CD14-positive monocyte (primary cell): ENCODE measurements around the gene CTTNBP2. TPM values are rescaled to one million over a fixed set of nuclear protein-coding genes. Genes with fewer than 3 reads are reported as not detected.

ENCODE experiments used
- DNase-seq, 3 donors: peaks; one replicate each; pipeline ENCODE4 v3.0.0-alpha.2; 2011 to 2022
- H2AFZ ChIP-seq: 2 replicates; pipeline ENCODE4 v1.6.0; 2012; ENCODE audit warnings: mild to moderate bottlenecking, low read depth, low read length, inconsistent platforms; ENCODE audit not compliant: insufficient read depth, poor library complexity, severe bottlenecking
- H3K27ac ChIP-seq, 2 donors: 1 replicate in 1 of 2; 2 replicates in 1 of 2; pipeline ENCODE4 v1.5.1; 2012 to 2013; ENCODE audit warnings: low read length in 2 of 2, control low read depth in 1 of 2, inconsistent platforms in 1 of 2, low read depth in 1 of 2, mild to moderate bottlenecking in 1 of 2
- H3K27me3 ChIP-seq, 2 donors: one replicate each; pipeline versions ENCODE4 v1.6.0 to v1.6.1; 2011 to 2013; ENCODE audit warnings: low read length in 2 of 2; ENCODE audit not compliant: control insufficient read depth in 2 of 2, insufficient read depth in 2 of 2
- H3K36me3 ChIP-seq, 2 donors: replicated peaks in 1 of 2; 1 replicate in 1 of 2; 2 replicates in 1 of 2; pipeline versions ENCODE4 v1.5.1 to v1.6.1; 2012 to 2013; ENCODE audit warnings: low read length in 2 of 2, control low read depth in 1 of 2, inconsistent platforms in 1 of 2, mild to moderate bottlenecking in 1 of 2; ENCODE audit not compliant: insufficient read depth in 2 of 2, control insufficient read depth in 1 of 2
- H3K4me1 ChIP-seq, 2 donors: 1 replicate in 1 of 2; 2 replicates in 1 of 2; pipeline versions ENCODE4 v1.5.1 to v1.6.1; 2012 to 2013; ENCODE audit warnings: low read length in 2 of 2, control low read depth in 1 of 2, inconsistent platforms in 1 of 2, mild to moderate bottlenecking in 1 of 2, moderate library complexity in 1 of 2; ENCODE audit not compliant: insufficient read depth in 2 of 2, control insufficient read depth in 1 of 2
- H3K4me2 ChIP-seq: replicated peaks from 2 replicates; pipeline ENCODE3; 2012; ENCODE audit warnings: low read length, moderate library complexity, mild to moderate bottlenecking; ENCODE audit not compliant: poor library complexity, severe bottlenecking; ENCODE audit errors: extremely low read depth
- H3K4me3 ChIP-seq, 3 experiments: fragments of 200-600 bp in 1 of 3; sonication (generic) in 1 of 3; replicated peaks in 1 of 3; 1 replicate in 2 of 3; 2 replicates in 1 of 3; pipeline ENCODE4 v1.5.1; 2011 to 2013; ENCODE audit warnings: low read length in 3 of 3, mild to moderate bottlenecking in 3 of 3, control low read depth in 2 of 3, low read depth in 2 of 3, inconsistent platforms in 1 of 3, moderate library complexity in 1 of 3
- H3K79me2 ChIP-seq: 2 replicates; pipeline ENCODE4 v1.6.0; 2012; ENCODE audit warnings: mild to moderate bottlenecking, control low read depth, inconsistent platforms, low read length, moderate library complexity; ENCODE audit not compliant: insufficient read depth
- H3K9ac ChIP-seq: 2 replicates; pipeline ENCODE4 v1.6.0; 2017; ENCODE audit warnings: low read length, mild to moderate bottlenecking; ENCODE audit not compliant: insufficient read depth, poor library complexity, severe bottlenecking
- H3K9me3 ChIP-seq, 2 donors: replicated peaks in 1 of 2; 1 replicate in 1 of 2; 2 replicates in 1 of 2; pipeline versions ENCODE4 v1.5.1 to v1.6.1; 2012 to 2013; ENCODE audit warnings: low read length in 2 of 2, control low read depth in 1 of 2; ENCODE audit not compliant: control insufficient read depth in 1 of 2, insufficient read depth in 1 of 2
- H4K20me1 ChIP-seq: 2 replicates; pipeline ENCODE4 v1.6.0; 2012; ENCODE audit warnings: mild to moderate bottlenecking, low read length, control low read depth, moderate library complexity; ENCODE audit not compliant: insufficient read depth
- H3K27ac Mint-ChIP-seq, 7 donors: one replicate each; pipeline ENCODE4 v1.8.0; 2020; ENCODE audit warnings: mild to moderate bottlenecking in 7 of 7, mixed read lengths in 7 of 7, moderate library complexity in 6 of 7, inconsistent platforms in 2 of 7
- H3K27me3 Mint-ChIP-seq, 3 donors: one replicate each; pipeline ENCODE4 v1.8.0; 2021 to 2022; ENCODE audit warnings: low read depth in 3 of 3, mild to moderate bottlenecking in 3 of 3, mixed read lengths in 3 of 3, moderate library complexity in 3 of 3, inconsistent platforms in 1 of 3
- H3K36me3 Mint-ChIP-seq, 2 donors: one replicate each; pipeline ENCODE4 v1.8.0; 2020; ENCODE audit warnings: mixed read lengths in 2 of 2, inconsistent platforms in 1 of 2, mild to moderate bottlenecking in 1 of 2
- H3K4me1 Mint-ChIP-seq: one replicate; pipeline ENCODE4 v1.8.0; 2020; ENCODE audit warnings: mild to moderate bottlenecking, mixed read lengths
- H3K4me3 Mint-ChIP-seq, 2 donors: one replicate each; pipeline ENCODE4 v1.8.0; 2020; ENCODE audit warnings: mild to moderate bottlenecking in 2 of 2, mixed read lengths in 2 of 2, moderate library complexity in 1 of 2
- H3K9me3 Mint-ChIP-seq, 7 donors: one replicate each; pipeline ENCODE4 v1.8.0; 2020 to 2022; ENCODE audit warnings: mixed read lengths in 7 of 7, mild to moderate bottlenecking in 6 of 7, moderate library complexity in 6 of 7, inconsistent platforms in 2 of 7
- WGBS: methylation state at CpG from one replicate; pipeline ENCODE4 v1.1.5; 2013; ENCODE audit warnings: missing lambda C conversion rate; ENCODE audit not compliant: insufficient coverage; 5-methylcytosine and 5-hydroxymethylcytosine counted together
- intact Hi-C, 2 donors: fragments of 100-400 bp; cut with micrococcal nuclease; formaldehyde crosslinking; loops; one replicate each; pipeline versions ENCODE4 v1.15.0 to v1.15.1; 2023
- polyA plus RNA-seq, 3 donors: library from polyadenylated mRNA; depleted of rRNA in 1 of 3; unstranded in 2 of 3; stranded (reverse) in 1 of 3; fragments of 300-500 nt in 2 of 3; fragments of >200 nt in 1 of 3; fragmentation: Illumina TruSeq in 2 of 3; gene quantifications; 1 replicate in 2 of 3; 2 replicates in 1 of 3; pipeline ENCODE4 v1.2.3, GENCODE V29; 2012 to 2021
- TF ChIP-seq, protein P1 (sequence below): fragments of 200-600 bp; IDR thresholded peaks from one replicate; pipeline ENCODE4 v1.8.0; 2022; ENCODE audit warnings: antibody characterized with exemption, mild to moderate bottlenecking

CTTNBP2 gene
- polyA plus RNA-seq, 3 donors: 0.38 to 1.4 TPM; not detected in 1

DNA sequence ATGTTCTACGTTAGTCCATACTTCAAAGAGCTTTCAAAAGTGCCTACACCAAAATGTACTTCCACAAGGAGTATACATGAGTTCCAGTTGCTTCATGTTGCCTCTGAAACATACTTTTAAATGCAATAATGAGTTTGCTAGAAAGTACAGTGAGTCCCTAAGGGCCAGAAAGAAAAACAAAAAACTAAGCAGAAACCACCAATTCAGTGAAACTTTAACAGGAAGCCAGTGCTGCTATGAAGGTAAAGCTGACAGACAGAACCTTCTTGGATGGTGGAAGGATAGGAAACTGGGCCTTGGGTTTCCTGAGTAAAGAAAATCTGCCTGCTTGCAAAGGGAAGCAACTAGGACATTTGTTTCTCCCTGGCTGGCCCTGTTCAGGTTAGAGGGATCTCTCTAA is 104.2 kb downstream of the CTTNBP2 start:
- WGBS: no CpG with 5 or more reads among the region's 1 CpG
- intact Hi-C loops: no loop called here
- no peaks in the 10 kb centered on the region for H3K9me3 ChIP-seq
- H3K36me3 Mint-ChIP-seq: no peaks in the 10 kb centered on the region
- no peak overlapping the region for H3K4me3 Mint-ChIP-seq
- no peak overlapping the region for H2AFZ ChIP-seq
- H3K27ac ChIP-seq: no peak overlapping the region
- no peaks in the 10 kb centered on the region for H4K20me1 ChIP-seq
- TF ChIP-seq, protein P1, sequence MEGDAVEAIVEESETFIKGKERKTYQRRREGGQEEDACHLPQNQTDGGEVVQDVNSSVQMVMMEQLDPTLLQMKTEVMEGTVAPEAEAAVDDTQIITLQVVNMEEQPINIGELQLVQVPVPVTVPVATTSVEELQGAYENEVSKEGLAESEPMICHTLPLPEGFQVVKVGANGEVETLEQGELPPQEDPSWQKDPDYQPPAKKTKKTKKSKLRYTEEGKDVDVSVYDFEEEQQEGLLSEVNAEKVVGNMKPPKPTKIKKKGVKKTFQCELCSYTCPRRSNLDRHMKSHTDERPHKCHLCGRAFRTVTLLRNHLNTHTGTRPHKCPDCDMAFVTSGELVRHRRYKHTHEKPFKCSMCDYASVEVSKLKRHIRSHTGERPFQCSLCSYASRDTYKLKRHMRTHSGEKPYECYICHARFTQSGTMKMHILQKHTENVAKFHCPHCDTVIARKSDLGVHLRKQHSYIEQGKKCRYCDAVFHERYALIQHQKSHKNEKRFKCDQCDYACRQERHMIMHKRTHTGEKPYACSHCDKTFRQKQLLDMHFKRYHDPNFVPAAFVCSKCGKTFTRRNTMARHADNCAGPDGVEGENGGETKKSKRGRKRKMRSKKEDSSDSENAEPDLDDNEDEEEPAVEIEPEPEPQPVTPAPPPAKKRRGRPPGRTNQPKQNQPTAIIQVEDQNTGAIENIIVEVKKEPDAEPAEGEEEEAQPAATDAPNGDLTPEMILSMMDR: no peak
- H3K36me3 ChIP-seq: no peaks in the 10 kb centered on the region
- H3K27me3 ChIP-seq: no peaks in the 10 kb centered on the region
- no peak for DNase-seq
- H3K9me3 Mint-ChIP-seq: no peaks in the 10 kb centered on the region
- H3K4me2 ChIP-seq: no peak overlapping the region
- no peak overlapping the region for H3K4me3 ChIP-seq
- no peak overlapping the region for H3K27ac Mint-ChIP-seq
- peaks cover 12% of the 10 kb centered on the region in 2 donors for H3K4me1 ChIP-seq
- peaks cover 0 to 5% (median 3%) of the 10 kb centered on the region in 3 donors for H3K27me3 Mint-ChIP-seq
- H3K79me2 ChIP-seq: no peaks in the 10 kb centered on the region
- H3K9ac ChIP-seq: no peak overlapping the region
- H3K4me1 Mint-ChIP-seq: peaks cover 13% of the 10 kb centered on the region

DNA sequence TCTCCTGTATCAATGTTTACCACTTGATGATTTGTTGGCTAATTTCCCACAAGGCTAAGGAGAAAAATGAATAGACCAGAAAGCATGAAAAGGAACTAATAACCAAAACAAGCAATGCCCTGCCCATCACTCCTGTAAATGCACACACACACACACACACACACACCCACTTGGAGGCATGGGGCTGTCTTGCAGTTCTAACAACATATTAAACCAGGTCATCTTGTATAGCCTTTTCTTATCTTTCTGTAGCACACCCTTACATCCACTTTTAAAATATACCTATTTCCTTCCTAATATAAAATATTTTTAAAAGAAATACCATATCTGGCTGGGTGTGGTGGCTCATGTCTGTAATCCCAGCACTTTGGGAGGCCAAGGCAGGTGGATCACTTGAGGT is 105.3 kb downstream of the CTTNBP2 start:
- H3K9me3 Mint-ChIP-seq: peaks cover 0 to 2% (median 0%) of the 10 kb centered on the region in 7 donors
- Histone ChIP-seq H2AFZ (no peak overlapping the region), H3K27ac (no peak overlapping the region), H3K36me3 (no peaks in the 10 kb centered on the region), H3K4me1 (peaks cover under 1 to 1% of the 10 kb centered on the region in 2 donors), H3K27me3 (no peaks in the 10 kb centered on the region), H3K9ac (no peak overlapping the region), H3K4me3 (no peak overlapping the region), H4K20me1 (no peaks in the 10 kb centered on the region), H3K4me2 (no peak overlapping the region), H3K9me3 (no peaks in the 10 kb centered on the region), H3K79me2 (no peaks in the 10 kb centered on the region)
- H3K27ac Mint-ChIP-seq: no peak overlapping the region
- peaks cover 0 to 5% (median 5%) of the 10 kb centered on the region in 3 donors for H3K27me3 Mint-ChIP-seq
- H3K36me3 Mint-ChIP-seq: no peaks in the 10 kb centered on the region
- no peak for DNase-seq
- no peak overlapping the region for H3K4me3 Mint-ChIP-seq
- intact Hi-C loops: no loop called here
- TF ChIP-seq, protein P1: no peak
- peaks cover 2% of the 10 kb centered on the region for H3K4me1 Mint-ChIP-seq
